Activated T-cell treated with anti-CD3 and anti-CD28 coated beads, Interleukin-2, amount 50 U/mL, for 48 hours (primary cell): ENCODE measurements around the gene RANGAP1.
"Not testable (repeated sequence)": the region's sequence is repeated elsewhere in the genome, so short reads cannot be mapped to it uniquely, and the experiment has no call there.

Source experiments
- DNase-seq, 2 experiments: peaks; one replicate each; pipeline ENCODE4 v3.0.0-alpha.2; 2020

RANGAP1 gene

GRCh38 chr22:41296826-41297667 lies 11.1 kb upstream of the RANGAP1 start:
- no peak for DNase-seq

GRCh38 chr22:41294816-41295215 lies 8.8 kb upstream of the RANGAP1 start:
- DNase-seq, result not testable (repeated sequence)

GRCh38 chr22:41290262-41291221 lies 4.6 kb upstream of the RANGAP1 start:
- DNase-seq, result no peak

- no peak for DNase-seq
These were observed 3.7 kb upstream of the RANGAP1 start for GRCh38 chr22:41289671-41290070.

- no peak for DNase-seq
These were observed 2.4 kb upstream of the RANGAP1 start for GRCh38 chr22:41288245-41288946.

- DNase-seq, result peak; percentile 60 to 61
These were observed 678 bp upstream of the RANGAP1 start for GRCh38 chr22:41286639-41287091.

GRCh38 chr22:41285441-41285819 lies 557 bp downstream of the RANGAP1 start:
- peak; percentile 90 to 93 for DNase-seq

- no peak for DNase-seq
These were observed 1.5 kb downstream of the RANGAP1 start for GRCh38 chr22:41284465-41284864.

GRCh38 chr22:41280854-41281253 lies 5.1 kb downstream of the RANGAP1 start:
- DNase-seq, result no peak

GRCh38 chr22:41280065-41280464 lies 5.9 kb downstream of the RANGAP1 start:
- DNase-seq, result no peak

- no peak for DNase-seq
These were observed 11.1 kb downstream of the RANGAP1 start for GRCh38 chr22:41274856-41275255.

- no peak for DNase-seq
These were observed 12.9 kb downstream of the RANGAP1 start for GRCh38 chr22:41273128-41273527.

- no peak for DNase-seq
These were observed 14.2 kb downstream of the RANGAP1 start for GRCh38 chr22:41271787-41272186.

GRCh38 chr22:41267958-41268357 lies 18.0 kb downstream of the RANGAP1 start:
- no peak for DNase-seq

- no peak for DNase-seq
These were observed 21.5 kb downstream of the RANGAP1 start for GRCh38 chr22:41264408-41264941.

GRCh38 chr22:41263704-41264103 lies 22.3 kb downstream of the RANGAP1 start:
- no peak for DNase-seq

GRCh38 chr22:41262250-41262765 lies 23.7 kb downstream of the RANGAP1 start:
- no peak for DNase-seq

GRCh38 chr22:41261541-41262249 lies 24.3 kb downstream of the RANGAP1 start:
- DNase-seq, result no peak

GRCh38 chr22:41260871-41261270 lies 25.1 kb downstream of the RANGAP1 start:
- no peak for DNase-seq

GRCh38 chr22:41259756-41260155 lies 26.2 kb downstream of the RANGAP1 start:
- DNase-seq, result not testable (repeated sequence)

- no peak for DNase-seq
These were observed 28.3 kb downstream of the RANGAP1 start for GRCh38 chr22:41257696-41258095.
